GM19023 (cell line): ENCODE data around the gene GPR17.

Experiments used
- ATAC-seq: cut with Tn5 transposase; IDR thresholded peaks from one replicate; pipeline ENCODE4 v1.9.1; 2021; ENCODE audit warnings: mild to moderate bottlenecking, moderate library complexity; ENCODE audit not compliant: unreplicated experiment

Gene GPR17

DNA sequence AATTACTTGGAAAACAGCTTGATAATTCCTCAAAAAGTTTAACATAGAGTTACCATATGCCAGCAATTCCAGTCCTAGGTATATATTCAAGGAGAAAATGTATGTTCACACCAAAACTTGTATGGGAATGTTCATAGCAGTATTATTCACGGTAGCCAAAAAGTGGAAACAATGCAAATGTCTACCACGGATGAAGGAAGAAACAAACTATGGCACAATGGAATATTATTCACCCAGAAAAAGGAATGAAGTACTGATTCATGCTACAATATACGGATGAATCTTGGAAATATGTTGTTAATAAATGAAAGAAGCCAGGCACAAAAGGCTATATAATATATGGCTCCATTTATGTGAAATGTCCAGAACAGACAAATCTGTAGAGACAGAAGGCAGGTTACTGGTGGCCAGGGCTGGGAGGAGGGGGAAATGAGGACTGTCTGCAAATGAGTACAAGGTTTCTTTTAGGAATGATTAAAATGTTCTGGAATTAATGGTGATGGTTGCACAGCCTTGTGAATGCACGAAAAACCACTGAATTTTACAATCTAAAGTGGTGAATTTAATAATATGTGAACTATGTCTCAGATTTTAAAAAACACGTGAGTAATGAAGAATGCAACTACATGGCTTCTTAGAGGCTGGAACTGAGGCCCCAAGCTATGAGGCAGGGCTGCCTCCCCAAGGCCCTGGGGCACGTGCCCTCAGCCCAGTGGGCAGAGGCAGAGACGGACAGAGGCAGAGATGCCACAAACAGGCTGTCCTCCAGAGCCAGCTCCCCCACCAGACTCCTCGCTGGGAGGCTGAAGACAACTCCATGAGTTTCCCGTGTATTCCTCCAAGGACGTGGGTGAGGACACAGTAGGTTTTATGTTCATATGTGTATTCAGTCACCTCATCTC is 24.4 kb downstream of the GPR17 start:
- ATAC-seq: no peak

DNA sequence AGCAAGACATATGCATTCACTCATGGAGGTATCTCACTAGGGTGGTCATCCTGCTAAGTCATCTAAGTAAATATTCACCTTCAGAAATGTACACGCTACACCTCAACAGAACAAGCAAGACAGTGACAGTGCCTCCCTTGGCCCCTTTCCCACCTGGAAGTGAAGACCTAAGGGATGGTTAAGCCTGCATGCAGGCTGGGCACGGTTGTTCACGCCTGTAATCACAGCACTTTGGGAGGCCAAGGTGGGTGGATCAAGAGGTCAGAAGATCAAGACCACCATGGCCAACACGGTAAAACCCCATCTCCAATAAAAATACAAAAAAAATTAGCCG is 25.0 kb downstream of the GPR17 start:
- ATAC-seq: no peak

DNA sequence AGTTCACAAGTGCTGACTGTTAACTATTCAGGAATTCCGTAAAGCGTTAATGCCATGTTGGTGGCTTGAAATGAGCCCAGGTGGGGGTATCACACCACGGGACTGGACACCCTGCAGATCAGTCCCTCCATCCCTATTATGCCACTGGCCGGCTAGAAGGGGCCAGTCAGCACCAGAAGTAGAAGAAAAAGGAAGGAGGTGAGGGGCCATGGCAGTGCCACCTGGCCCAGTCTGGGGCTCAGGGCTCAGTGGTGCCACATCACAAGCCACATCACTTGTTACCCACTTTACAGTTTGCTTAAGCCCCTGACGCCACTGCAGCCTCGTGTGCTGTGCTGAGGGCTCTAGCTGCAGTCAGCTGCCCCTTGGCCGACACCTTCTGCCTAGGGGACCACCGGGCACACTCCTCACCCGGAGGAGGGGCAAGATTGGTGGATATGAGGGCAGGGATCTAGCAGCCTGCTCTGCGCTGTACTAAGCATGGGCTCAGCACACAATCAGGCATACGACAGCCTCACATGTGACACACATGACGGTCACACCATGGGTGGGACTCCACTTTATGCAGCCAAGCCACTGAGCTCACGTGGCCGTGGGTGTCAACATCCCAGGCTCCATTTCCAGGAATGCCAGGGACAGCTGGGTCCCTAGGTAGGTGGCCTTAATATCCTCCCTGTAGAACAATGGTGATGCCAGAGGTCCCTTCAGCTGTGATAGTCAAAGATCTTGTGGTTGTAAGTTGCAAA is 25.8 kb downstream of the GPR17 start:
- no peak for ATAC-seq

GRCh38 chr2:127672341-127673224 is 26.6 kb downstream of the GPR17 start:
- no peak for ATAC-seq

GRCh38 chr2:127673291-127674069 is 27.5 kb downstream of the GPR17 start:
- ATAC-seq: no peak

GRCh38 chr2:127674241-127675209 is 28.6 kb downstream of the GPR17 start:
- no peak for ATAC-seq

DNA sequence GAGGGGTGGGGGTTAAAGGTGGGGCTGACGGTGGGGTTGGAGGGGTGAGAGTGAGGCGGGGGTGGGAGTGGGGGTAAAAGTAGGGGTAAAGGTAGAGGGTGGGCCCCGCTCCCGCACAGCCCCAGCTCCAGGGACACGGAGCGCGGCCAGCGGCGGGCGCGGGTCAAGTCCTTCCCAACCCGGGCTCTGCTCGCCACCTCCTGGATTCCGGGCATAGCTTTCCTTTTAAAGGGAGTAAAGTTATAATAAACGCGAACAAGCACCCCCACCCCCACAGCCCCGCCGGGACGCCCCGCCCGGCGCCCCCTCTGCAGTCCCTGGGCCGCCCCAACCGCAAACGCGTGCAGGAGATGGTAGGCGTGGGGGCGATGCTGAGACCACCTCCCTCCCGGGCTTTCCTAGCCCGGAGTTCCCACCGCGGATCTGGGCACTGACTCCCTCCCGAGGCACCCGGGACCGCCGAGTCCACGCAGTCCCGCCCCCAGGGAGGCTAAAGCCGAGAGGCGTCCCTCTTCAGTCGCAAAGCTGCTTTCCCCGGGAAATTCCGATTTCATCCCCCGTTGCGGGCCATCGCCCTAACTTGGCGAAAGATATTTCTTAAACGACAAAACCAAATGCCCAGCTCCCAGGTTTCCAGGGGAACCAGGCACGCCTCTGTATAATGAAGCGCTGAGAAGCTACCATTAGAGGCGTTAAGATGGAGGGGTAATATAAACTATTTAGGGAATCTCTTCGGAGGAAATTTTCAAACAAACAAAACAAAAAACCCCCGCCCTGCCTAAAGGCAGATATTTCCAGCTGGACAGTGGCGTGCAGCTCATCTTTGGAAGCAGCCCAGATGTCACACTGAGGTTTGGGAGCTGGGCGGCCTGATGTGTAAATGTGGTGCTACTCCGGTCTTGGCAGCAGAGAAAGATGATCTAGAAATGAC is 29.6 kb downstream of the GPR17 start, which contains the start of gene LIMS2:
Gene LIMS2 (minus strand): TSS at position 200 of the 931 bp plus-strand sequence. CDS start 506 bp downstream, outside the sequence.
- no peak for ATAC-seq

- no peak for ATAC-seq
These were observed 31.0 kb downstream of the GPR17 start for GRCh38 chr2:127676906-127677305.

GRCh38 chr2:127678531-127678930 is 32.6 kb downstream of the GPR17 start:
- ATAC-seq: no peak

GRCh38 chr2:127678991-127679390 is 33.0 kb downstream of the GPR17 start:
- no peak for ATAC-seq

DNA sequence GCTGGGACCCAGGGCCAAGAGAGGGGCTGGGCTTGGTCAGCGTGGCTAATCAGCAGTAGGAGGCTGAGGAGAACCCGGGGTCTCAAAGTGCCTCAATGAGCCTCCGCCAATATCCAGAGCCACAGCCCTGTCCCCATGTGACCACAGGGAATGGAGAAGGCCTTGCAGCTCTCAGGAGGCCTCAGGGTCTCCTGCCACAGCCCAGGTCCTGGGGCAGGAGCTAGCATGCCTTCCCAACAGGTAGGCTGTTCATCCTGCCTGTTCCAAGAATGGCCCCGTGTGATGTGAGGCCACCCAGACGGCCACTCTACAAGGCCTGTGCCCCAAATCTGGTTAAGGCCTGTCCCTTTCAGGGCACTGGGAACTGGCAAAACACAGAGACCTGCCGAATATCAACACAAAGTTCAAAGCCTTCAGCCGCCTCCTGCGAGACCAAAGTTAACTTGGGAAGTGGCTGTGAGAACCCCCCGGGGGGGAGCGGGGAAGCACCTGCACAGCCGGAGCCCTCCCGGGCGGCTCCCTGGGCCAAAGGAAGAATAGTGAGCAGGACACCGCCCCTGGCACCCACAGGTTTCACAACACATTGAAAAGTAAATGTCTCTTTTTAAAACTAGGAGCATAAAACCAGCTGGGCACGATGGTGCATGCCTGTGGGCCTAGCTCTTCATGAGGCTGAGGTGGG is 33.9 kb downstream of the GPR17 start:
- no peak for ATAC-seq

- ATAC-seq: no peak
These were observed 34.8 kb downstream of the GPR17 start for GRCh38 chr2:127680706-127681287.

DNA sequence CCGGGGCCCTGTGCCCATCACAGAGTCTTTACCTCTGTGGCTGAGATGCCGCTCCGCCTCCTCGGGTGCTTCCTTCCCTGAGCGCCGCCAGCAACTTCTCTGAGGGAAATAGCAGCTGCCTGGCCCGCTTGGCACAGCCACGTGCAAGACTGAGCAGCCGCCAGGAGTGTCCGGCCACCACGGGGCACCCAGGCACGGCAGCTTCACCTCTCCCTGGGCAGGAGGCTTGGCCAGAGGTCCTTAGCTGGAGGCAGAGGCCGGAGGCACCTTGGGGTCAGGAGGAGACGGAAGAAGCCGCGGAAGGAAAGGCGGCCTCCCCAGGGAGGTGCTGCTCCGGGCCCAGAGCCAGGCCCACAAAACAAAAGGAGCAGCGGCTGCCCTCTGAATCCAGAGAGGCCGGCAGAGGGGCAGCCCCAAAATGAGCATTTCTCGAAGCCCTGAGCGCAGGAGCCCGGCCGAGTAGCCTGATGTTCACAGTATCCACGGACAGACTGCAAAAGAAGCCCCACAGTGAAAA is 35.4 kb downstream of the GPR17 start:
- ATAC-seq: no peak

- ATAC-seq: no peak
These were observed 36.3 kb downstream of the GPR17 start for GRCh38 chr2:127681976-127682857.

DNA sequence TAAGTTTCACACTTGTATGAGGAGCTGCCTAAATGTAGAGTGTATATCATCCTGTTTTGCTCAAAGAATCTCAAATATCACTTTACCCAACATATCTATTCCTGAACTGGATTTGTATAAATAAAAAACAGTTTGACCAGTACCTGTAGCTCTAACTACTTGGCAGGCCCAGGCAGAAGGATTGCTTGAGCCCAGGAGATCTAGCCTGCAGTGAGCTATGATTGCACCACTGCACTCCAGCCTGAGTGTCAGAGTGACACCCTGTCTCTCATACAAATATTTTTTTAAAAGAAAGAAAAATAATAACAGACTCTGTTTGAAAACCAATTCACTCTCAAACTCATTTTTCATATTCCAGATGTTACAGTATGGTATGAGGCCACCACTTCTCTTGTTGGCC is 37.1 kb downstream of the GPR17 start:
- ATAC-seq: no peak

DNA sequence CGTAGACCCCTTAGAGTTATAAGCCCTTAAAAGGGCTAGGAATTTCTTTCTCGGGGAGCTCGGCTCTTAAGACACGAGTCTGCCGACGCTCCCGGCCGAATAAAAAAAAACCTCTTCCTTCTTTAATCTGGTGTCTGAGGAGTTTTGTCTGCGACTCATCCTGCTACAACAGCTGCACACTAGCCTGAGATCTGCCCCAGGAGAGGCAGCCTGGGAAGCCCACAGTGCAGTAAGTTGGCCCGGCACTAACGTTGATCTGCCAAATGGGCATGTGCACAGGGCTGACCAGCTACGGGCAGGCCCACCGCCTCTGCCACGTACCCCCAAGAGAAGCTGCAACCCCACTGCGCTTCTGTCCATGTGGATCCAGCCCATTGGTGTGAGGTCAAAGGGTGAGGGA is 37.8 kb downstream of the GPR17 start:
- ATAC-seq: no peak
